IMR-90 (cell line): Measurements from ENCODE around the gene ANKFN1. TPM values are rescaled to one million over a fixed set of nuclear protein-coding genes. Genes with fewer than 3 reads are reported as not detected.

Source experiments
- ATAC-seq: fragments of 200-7000 bp; cut with Tn5 transposase; 2 replicates; pipeline ENCODE4 v1.9.1; 2020; ENCODE audit warnings: low read depth, mild to moderate bottlenecking, moderate library complexity
- BruUV-seq: library from RNA; stranded (reverse); fragments of 400-500 nt; replicated peaks from 2 replicates; lab custom pipeline; 2021; lab: Mats Ljungman, UMichigan
- CTCF ChIA-PET: fragments of 300-600 bp; formaldehyde crosslinking; extraction: SDS; loops from one replicate; lab custom pipeline; 2021; ENCODE audit warnings: antibody characterized with exemption; lab: Yijun Ruan, JAX
- POLR2A ChIA-PET: fragments of 300-600 bp; sonication (Branson Sonifier 250); formaldehyde crosslinking; loops from one replicate; lab custom pipeline; 2022; ENCODE audit warnings: antibody characterized with exemption; ENCODE audit not compliant: unreplicated experiment; lab: Charles Lee
- DNase-seq: peaks from one replicate; pipeline ENCODE4 v3.0.0; 2013
- H2AFZ ChIP-seq: replicated peaks from 2 replicates; pipeline ENCODE3; 2013; ENCODE audit warnings: low read length, mild to moderate bottlenecking; ENCODE audit not compliant: poor library complexity
- H2AK5ac ChIP-seq: 2 replicates; pipeline ENCODE4 v1.6.1; 2013; ENCODE audit warnings: low read depth, low read length, inconsistent platforms
- H2AK9ac ChIP-seq: replicated peaks from 2 replicates; pipeline ENCODE3; 2013; ENCODE audit warnings: mild to moderate bottlenecking, low read depth, low read length, moderate library complexity; ENCODE audit not compliant: poor library complexity
- H2BK120ac ChIP-seq: 2 replicates; pipeline ENCODE4 v1.6.1; 2013; ENCODE audit warnings: low read depth, low read length, inconsistent platforms
- H2BK15ac ChIP-seq: 3 replicates; pipeline ENCODE4 v1.6.1; 2013; ENCODE audit warnings: low read depth, low read length, inconsistent platforms
- H2BK20ac ChIP-seq: 2 replicates; pipeline ENCODE4 v1.6.1; 2013; ENCODE audit warnings: low read depth, mild to moderate bottlenecking, inconsistent platforms, low read length, moderate library complexity
- H2BK5ac ChIP-seq: 2 replicates; pipeline ENCODE4 v1.6.1; 2013; ENCODE audit warnings: mild to moderate bottlenecking, low read depth, low read length, inconsistent platforms; ENCODE audit not compliant: poor library complexity, severe bottlenecking
- H3K14ac ChIP-seq: replicated peaks from 2 replicates; pipeline ENCODE4 v1.6.1; 2013; ENCODE audit warnings: low read depth, low read length, inconsistent platforms
- H3K18ac ChIP-seq: 2 replicates; pipeline ENCODE4 v1.6.1; 2013; ENCODE audit warnings: low read depth, low read length, control low read depth
- H3K23ac ChIP-seq: 2 replicates; pipeline ENCODE4 v1.6.1; 2013; ENCODE audit warnings: low read depth, low read length, inconsistent platforms
- H3K27ac ChIP-seq: 2 replicates; pipeline ENCODE4 v1.5.1; 2013; ENCODE audit warnings: mild to moderate bottlenecking, control low read depth, low read length; ENCODE audit not compliant: insufficient read depth
- H3K27me3 ChIP-seq: 2 replicates; pipeline ENCODE4 v1.6.1; 2013; ENCODE audit warnings: low read length; ENCODE audit not compliant: control insufficient read depth, insufficient read depth
- H3K36me3 ChIP-seq: 2 replicates; pipeline ENCODE4 v1.6.1; 2013; ENCODE audit warnings: low read length, mixed read lengths; ENCODE audit not compliant: control insufficient read depth, insufficient read depth
- H3K4ac ChIP-seq: 2 replicates; pipeline ENCODE4 v1.6.1; 2013; ENCODE audit warnings: low read depth, low read length, inconsistent platforms
- H3K4me1 ChIP-seq: 2 replicates; pipeline ENCODE4 v1.6.1; 2013; ENCODE audit warnings: low read length, mixed read lengths; ENCODE audit not compliant: control insufficient read depth, insufficient read depth
- H3K4me2 ChIP-seq: 2 replicates; pipeline ENCODE4 v1.6.1; 2013; ENCODE audit warnings: low read depth, mild to moderate bottlenecking, control low read depth, low read length, moderate library complexity
- H3K4me3 ChIP-seq: 2 replicates; pipeline ENCODE4 v1.5.1; 2013; ENCODE audit warnings: low read depth, mild to moderate bottlenecking, control low read depth, low read length, moderate library complexity; ENCODE audit not compliant: insufficient read depth
- H3K56ac ChIP-seq: 2 replicates; pipeline ENCODE4 v1.6.1; 2013; ENCODE audit warnings: low read length, inconsistent platforms; ENCODE audit not compliant: insufficient read depth; ENCODE audit errors: extremely low read depth
- H3K79me1 ChIP-seq, 2 experiments: 2 replicates each; pipeline ENCODE4 v1.6.1; 2013; ENCODE audit warnings: low read length in 2 of 2, inconsistent platforms in 1 of 2, low read depth in 1 of 2
- H3K9ac ChIP-seq: 2 replicates; pipeline ENCODE4 v1.6.1; 2013; ENCODE audit warnings: low read depth, low read length, control low read depth
- H3K9me1 ChIP-seq: 2 replicates; pipeline ENCODE4 v1.6.1; 2013; ENCODE audit warnings: low read length, inconsistent platforms; ENCODE audit not compliant: insufficient read depth
- H3K9me3 ChIP-seq: 2 replicates; pipeline ENCODE4 v1.6.1; 2013; ENCODE audit warnings: low read length; ENCODE audit not compliant: control insufficient read depth, insufficient read depth
- H4K20me1 ChIP-seq: 2 replicates; pipeline ENCODE4 v1.6.1; 2013; ENCODE audit warnings: low read length, inconsistent platforms; ENCODE audit not compliant: insufficient read depth
- H4K5ac ChIP-seq: 2 replicates; pipeline ENCODE4 v1.6.1; 2013; ENCODE audit warnings: mild to moderate bottlenecking, low read depth, low read length, control low read depth
- H4K8ac ChIP-seq, 2 experiments: 2 replicates each; pipeline ENCODE4 v1.6.1; 2013; ENCODE audit warnings: low read depth in 2 of 2, low read length in 2 of 2, control low read depth in 1 of 2, inconsistent platforms in 1 of 2
- H4K91ac ChIP-seq: 2 replicates; pipeline ENCODE4 v1.6.1; 2013; ENCODE audit warnings: low read depth, low read length, inconsistent platforms; ENCODE audit not compliant: insufficient read depth
- CEBPB ChIP-seq: IDR thresholded peaks from 2 replicates; pipeline ENCODE4 v1.6.1; 2012; ENCODE audit warnings: low read depth, low read length, improper control_type of control experiment
- NFE2L2 ChIP-seq: fragments of 150-350 bp; IDR thresholded peaks from 2 replicates; pipeline ENCODE4 v1.6.1; 2016; ENCODE audit warnings: low read depth, mild to moderate bottlenecking, low read length
- RAD21 ChIP-seq: IDR thresholded peaks from 2 replicates; pipeline ENCODE4 v1.6.1; 2012; ENCODE audit warnings: low read length, improper control_type of control experiment
- RCOR1 ChIP-seq: IDR thresholded peaks from 2 replicates; pipeline ENCODE4 v1.6.1; 2012; ENCODE audit warnings: mild to moderate bottlenecking, low read length, improper control_type of control experiment; ENCODE audit not compliant: insufficient replicate concordance
- RFX5 ChIP-seq: IDR thresholded peaks from 2 replicates; pipeline ENCODE4 v1.8.0; 2012; ENCODE audit warnings: low read depth, mild to moderate bottlenecking, low read length, moderate library complexity
- WGBS, 2 experiments: methylation state at CpG; one replicate each; pipeline versions ENCODE4 v1.1.5 to v1.1.7; 2013; ENCODE audit warnings: missing lambda C conversion rate in 2 of 2; ENCODE audit not compliant: insufficient read length in 1 of 2; ENCODE audit errors: extremely low coverage in 2 of 2; 5-methylcytosine and 5-hydroxymethylcytosine counted together
- dilution Hi-C: fragments of 300-500 bp; cut with HindIII; formaldehyde crosslinking; loops from one replicate; pipeline ENCODE4 v1.14.3; 2018; ENCODE audit warnings: low sequenced_read_pairs; ENCODE audit not compliant: unreplicated experiment
- in situ Hi-C: fragments of 300-500 bp; cut with MboI; formaldehyde crosslinking; loops from 3 replicates; pipeline ENCODE4 v1.14.3; 2019; ENCODE audit warnings: low sequenced_read_pairs, inconsistent platforms, mixed read lengths
- intact Hi-C: fragments of 100-400 bp; cut with micrococcal nuclease; formaldehyde crosslinking; loops from 2 replicates; pipeline ENCODE4 v1.10.0; 2022
- polyA plus RNA-seq, 3 experiments: library from polyadenylated mRNA; depleted of rRNA; stranded (reverse); fragments of >200 nt; gene quantifications; 2 replicates each; pipeline ENCODE4 v1.2.3, GENCODE V29; 2012; ENCODE audit warnings: low replicate concordance in 1 of 3
- total RNA-seq: library from RNA; depleted of rRNA; stranded (reverse); fragments of >200 nt; gene quantifications from 2 replicates; pipeline ENCODE4 v1.2.3, GENCODE V29; 2012
- TF ChIP-seq, protein P1 (sequence below): conservative IDR thresholded peaks from 2 replicates; pipeline ENCODE4 v1.5.1; 2012; ENCODE audit warnings: mild to moderate bottlenecking, low read depth, low read length, improper control_type of control experiment

Gene ANKFN1
- total and polyA plus RNA-seq, 2 of the 4 experiments (the other 2 are of a cell fraction) = not detected

DNA sequence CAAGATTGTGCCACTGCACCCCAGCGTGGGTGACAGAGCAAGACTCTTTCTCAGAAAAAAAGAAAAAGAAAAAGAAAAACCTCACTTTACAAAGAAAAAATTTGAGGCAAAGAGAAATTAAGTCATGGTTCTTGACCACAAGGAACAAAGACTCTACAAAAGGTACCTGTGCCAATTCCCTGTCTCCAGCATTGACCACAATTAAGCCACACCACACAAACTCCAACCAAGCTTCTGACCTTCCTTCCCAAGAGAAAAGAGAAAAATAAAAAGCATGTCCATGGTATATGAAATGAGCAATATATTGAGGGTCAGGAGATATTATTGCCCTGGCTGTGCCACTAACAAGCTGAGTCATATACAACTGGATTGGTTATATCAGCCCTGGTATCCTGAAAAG lies 293.9 kb downstream of the ANKFN1 start:
- in situ Hi-C loops = no loop called here
- DNase-seq (no peak), ATAC-seq (no peak)
- Histone ChIP-seq H2BK15ac (no peak overlapping the region), H3K4ac (no peak overlapping the region), H2BK120ac (no peak overlapping the region), H3K9me3 (no peaks in the 10 kb centered on the region), H3K18ac (no peak overlapping the region), H3K14ac (no peak overlapping the region), H4K91ac (no peak overlapping the region), H3K9ac (no peak overlapping the region), H3K4me2 (no peak overlapping the region), H3K27me3 (no peaks in the 10 kb centered on the region), H2BK5ac (no peak overlapping the region), H3K4me3 (no peak overlapping the region), H2BK20ac (no peak overlapping the region), H3K23ac (no peak overlapping the region), H4K5ac (no peak overlapping the region), H3K27ac (no peak overlapping the region), H2AK9ac (no peak overlapping the region), H4K20me1 (no peaks in the 10 kb centered on the region), H2AK5ac (no peak overlapping the region), H3K56ac (no peak overlapping the region), H3K9me1 (no peaks in the 10 kb centered on the region), H3K79me1 (no peaks in the 10 kb centered on the region), H3K4me1 (no peaks in the 10 kb centered on the region), H4K8ac (no peak overlapping the region), H2AFZ (no peak overlapping the region), H3K36me3 (no peaks in the 10 kb centered on the region)
- CTCF ChIA-PET = no interaction called here
- BruUV-seq = no TSS peak
- intact Hi-C loops = no loop called here
- WGBS, 2 experiments = no CpG with 5 or more reads among the region's 1 CpG
- dilution Hi-C loops = no loop called here
- TF ChIP-seq RCOR1 = no peak
- TF ChIP-seq, protein P1, sequence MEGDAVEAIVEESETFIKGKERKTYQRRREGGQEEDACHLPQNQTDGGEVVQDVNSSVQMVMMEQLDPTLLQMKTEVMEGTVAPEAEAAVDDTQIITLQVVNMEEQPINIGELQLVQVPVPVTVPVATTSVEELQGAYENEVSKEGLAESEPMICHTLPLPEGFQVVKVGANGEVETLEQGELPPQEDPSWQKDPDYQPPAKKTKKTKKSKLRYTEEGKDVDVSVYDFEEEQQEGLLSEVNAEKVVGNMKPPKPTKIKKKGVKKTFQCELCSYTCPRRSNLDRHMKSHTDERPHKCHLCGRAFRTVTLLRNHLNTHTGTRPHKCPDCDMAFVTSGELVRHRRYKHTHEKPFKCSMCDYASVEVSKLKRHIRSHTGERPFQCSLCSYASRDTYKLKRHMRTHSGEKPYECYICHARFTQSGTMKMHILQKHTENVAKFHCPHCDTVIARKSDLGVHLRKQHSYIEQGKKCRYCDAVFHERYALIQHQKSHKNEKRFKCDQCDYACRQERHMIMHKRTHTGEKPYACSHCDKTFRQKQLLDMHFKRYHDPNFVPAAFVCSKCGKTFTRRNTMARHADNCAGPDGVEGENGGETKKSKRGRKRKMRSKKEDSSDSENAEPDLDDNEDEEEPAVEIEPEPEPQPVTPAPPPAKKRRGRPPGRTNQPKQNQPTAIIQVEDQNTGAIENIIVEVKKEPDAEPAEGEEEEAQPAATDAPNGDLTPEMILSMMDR = no peak
- no peak for TF ChIP-seq RAD21
- no peak for TF ChIP-seq CEBPB
- TF ChIP-seq NFE2L2 = no peak
- no peak for TF ChIP-seq RFX5
- POLR2A ChIA-PET = no interaction called here
